Measurements from ENCODE around the gene KRTAP4-5.
"Not testable (repeated sequence)": the region's sequence is repeated elsewhere in the genome, so short reads cannot be mapped to it uniquely, and the experiment has no call there.

Gene KRTAP4-5

GRCh38 chr17:41116297-41116696 is 33.3 kb downstream of the KRTAP4-5 start:
- TF ChIP-seq CTCF (IDR thresholded peaks at IDR 0.05; ENCODE audit: extremely low read depth, missing control alignments): no peak
- DNase-seq (ENCODE audit: low spot score): no peak

- TF ChIP-seq CTCF (IDR thresholded peaks at IDR 0.05; ENCODE audit: extremely low read depth, missing control alignments): no peak
- no peak for DNase-seq (ENCODE audit: low spot score)
These were observed 38.3 kb downstream of the KRTAP4-5 start for GRCh38 chr17:41111151-41111885.

- DNase-seq (ENCODE audit: low spot score): not testable (repeated sequence)
These were observed 40.8 kb downstream of the KRTAP4-5 start for GRCh38 chr17:41108728-41109386.

- no peak for DNase-seq (ENCODE audit: low spot score)
- no peak for TF ChIP-seq CTCF (IDR thresholded peaks at IDR 0.05; ENCODE audit: extremely low read depth, missing control alignments)
These were observed 41.6 kb downstream of the KRTAP4-5 start for GRCh38 chr17:41107941-41108450.

- DNase-seq (ENCODE audit: low spot score): not testable (repeated sequence)
These were observed 44.3 kb downstream of the KRTAP4-5 start, which contains the start of gene KRTAP4-9 for GRCh38 chr17:41105347-41105746. Gene KRTAP4-9 (plus strand): TSS chr17:41105389. CDS start chr17:41105389, 0 bp downstream.

- DNase-seq (ENCODE audit: low spot score): not testable (repeated sequence)
These were observed 45.1 kb downstream of the KRTAP4-5 start for GRCh38 chr17:41104386-41105038.

GRCh38 chr17:41103896-41104295 is 45.7 kb downstream of the KRTAP4-5 start:
- no peak for DNase-seq (ENCODE audit: low spot score)
- TF ChIP-seq CTCF (IDR thresholded peaks at IDR 0.05; ENCODE audit: extremely low read depth, missing control alignments): no peak

- no peak for DNase-seq (ENCODE audit: low spot score)
These were observed 47.9 kb downstream of the KRTAP4-5 start, which contains the start of gene KRTAP4-16 for GRCh38 chr17:41101586-41102259. Gene KRTAP4-16 (minus strand): TSS chr17:41102209. CDS start chr17:41102209, 0 bp downstream.

GRCh38 chr17:41099682-41100480 is 49.7 kb downstream of the KRTAP4-5 start:
- DNase-seq (ENCODE audit: low spot score): not testable (repeated sequence)

More at GRCh38 chr17:41101586-41102259, 47.9 kb downstream of the KRTAP4-5 start, which contains the start of gene KRTAP4-16:
- TF ChIP-seq CTCF (IDR thresholded peaks at IDR 0.05; ENCODE audit: extremely low read depth, missing control alignments): no peak
